HepG2 (cell line): ENCODE results near the gene KXD1. TPM values are rescaled to one million over a fixed set of nuclear protein-coding genes. Genes with fewer than 3 reads are reported as not detected.

Experiments used
- AGO2 ChIP-seq: fragments of 200-400 bp; formaldehyde crosslinking; optimal IDR thresholded peaks from 2 replicates; pipeline ENCODE3; 2017; ENCODE audit warnings: mild to moderate bottlenecking, low read depth, low read length, moderate library complexity
- AKAP8 ChIP-seq: sonication (generic); formaldehyde crosslinking; IDR thresholded peaks from 2 replicates; pipeline ENCODE4 v1.5.1; 2020; ENCODE audit warnings: mild to moderate bottlenecking, missing genetic modification reagents
- ARNT ChIP-seq: fragments of 450-650 bp; IDR thresholded peaks from 2 replicates; pipeline ENCODE4 v1.6.1; 2017
- ATF1 ChIP-seq: IDR thresholded peaks from 2 replicates; pipeline ENCODE4 v1.6.1; 2016; ENCODE audit warnings: mild to moderate bottlenecking, control low read depth
- CHD4 ChIP-seq: fragments of 200-600 bp; sonication (generic); IDR thresholded peaks from 2 replicates; pipeline ENCODE4 v1.7.0; 2017; ENCODE audit warnings: mild to moderate bottlenecking, low read length, borderline replicate concordance
- EHMT2 ChIP-seq: fragments of 200-600 bp; sonication (generic); IDR thresholded peaks from 2 replicates; pipeline ENCODE4 v1.7.0; 2017; ENCODE audit warnings: antibody characterized with exemption, low read depth, low read length, borderline replicate concordance
- KAT8 ChIP-seq: IDR thresholded peaks from 2 replicates; pipeline ENCODE4 v1.6.1; 2016; ENCODE audit warnings: missing genetic modification reagents, missing compliant biosample characterization
- NONO ChIP-seq, 2 experiments: fragments of 450-650 bp in 1 of 2; sonication (generic) in 1 of 2; formaldehyde crosslinking in 1 of 2; IDR thresholded peaks in 1 of 2; conservative IDR thresholded peaks in 1 of 2; 2 replicates each; pipeline versions ENCODE4 v1.6.1 to v1.8.0; 2017 to 2022; ENCODE audit warnings: mild to moderate bottlenecking in 1 of 2, missing genetic modification reagents in 1 of 2, moderate library complexity in 1 of 2
- RBFOX2 ChIP-seq: fragments of 200-400 bp; formaldehyde crosslinking; IDR thresholded peaks from 2 replicates; pipeline ENCODE4 v1.6.1; 2017; ENCODE audit warnings: low read depth, mild to moderate bottlenecking, low read length
- SNAI1 ChIP-seq: sonication (generic); formaldehyde crosslinking; IDR thresholded peaks from 2 replicates; pipeline ENCODE4 v1.5.0; 2020; ENCODE audit warnings: mild to moderate bottlenecking, missing genetic modification reagents, borderline replicate concordance
- SP2 ChIP-seq: sonication (generic); formaldehyde crosslinking; IDR thresholded peaks from 2 replicates; pipeline ENCODE4 v1.5.1; 2020; ENCODE audit warnings: mild to moderate bottlenecking, missing genetic modification reagents
- SUZ12 ChIP-seq: fragments of 150-350 bp; IDR thresholded peaks from 2 replicates; pipeline ENCODE4 v1.6.1; 2014; ENCODE audit warnings: low read depth, low read length
- TFE3 ChIP-seq: IDR thresholded peaks from 2 replicates; pipeline ENCODE4 v1.6.1; 2016
- ZBTB7A ChIP-seq: sonication (generic); formaldehyde crosslinking; IDR thresholded peaks from 2 replicates; pipeline ENCODE4 v1.8.0; 2022; ENCODE audit warnings: mild to moderate bottlenecking, missing genetic modification reagents
- ZNF709 ChIP-seq: sonication (generic); formaldehyde crosslinking; IDR thresholded peaks from 2 replicates; pipeline ENCODE4 v1.5.0; 2020; ENCODE audit warnings: mild to moderate bottlenecking, missing genetic modification reagents
- ZNF788 ChIP-seq: sonication (generic); formaldehyde crosslinking; IDR thresholded peaks from 2 replicates; pipeline ENCODE4 v1.5.0; 2020; ENCODE audit warnings: mild to moderate bottlenecking, missing genetic modification reagents, borderline replicate concordance
- ZSCAN29 ChIP-seq: sonication (generic); formaldehyde crosslinking; conservative IDR thresholded peaks from 2 replicates; pipeline ENCODE4 v1.4.0; 2020; ENCODE audit warnings: mild to moderate bottlenecking, missing genetic modification reagents
- polyA plus RNA-seq, 8 experiments: library from polyadenylated mRNA; depleted of rRNA in 3 of 8; stranded (reverse) in 7 of 8; unstranded in 1 of 8; fragments of >200 nt; fragmentation: Illumina TruSeq in 4 of 8; extraction: Trizol in 4 of 8; gene quantifications; 2 replicates each; pipeline versions ENCODE4 v1.2.1 to v1.2.3, GENCODE V29; 2011 to 2016; ENCODE audit warnings: low read depth in 4 of 8, missing spikeins in 1 of 8, mixed read lengths in 1 of 8; ENCODE audit not compliant: insufficient read depth in 1 of 8
- total RNA-seq, 5 experiments: library from RNA; depleted of rRNA; stranded (reverse); fragments of >200 nt; fragmentation: Illumina TruSeq; extraction: Trizol; gene quantifications; 2 replicates each; pipeline ENCODE4 v1.2.3, GENCODE V29; 2016; ENCODE audit warnings: low read depth in 1 of 5
- TF ChIP-seq, protein P1 (sequence below): sonication (generic); formaldehyde crosslinking; IDR thresholded peaks from 2 replicates; pipeline ENCODE4 v1.8.1; 2022; ENCODE audit warnings: mild to moderate bottlenecking, missing genetic modification reagents
- TF ChIP-seq, protein P2 (sequence below): sonication (generic); formaldehyde crosslinking; IDR thresholded peaks from 2 replicates; pipeline ENCODE4 v1.5.0; 2020; ENCODE audit warnings: missing genetic modification reagents
- TF ChIP-seq, protein P3 (sequence below): sonication (generic); formaldehyde crosslinking; IDR thresholded peaks from 2 replicates; pipeline ENCODE4 v1.5.0; 2020; ENCODE audit warnings: missing genetic modification reagents
- TF ChIP-seq, protein P4 (sequence below): sonication (generic); formaldehyde crosslinking; IDR thresholded peaks from 2 replicates; pipeline ENCODE4 v1.4.0; 2020; ENCODE audit warnings: missing genetic modification reagents
- TF ChIP-seq, protein P5 (sequence below): sonication (generic); formaldehyde crosslinking; IDR thresholded peaks from 2 replicates; pipeline ENCODE4 v1.4.0; 2020; ENCODE audit warnings: mild to moderate bottlenecking, missing genetic modification reagents

The KXD1 gene
- total and polyA plus RNA-seq, 2 of the 13 experiments (the other 11 are each of a cell fraction or from before 2014, with no cell fraction given), result 44.6 to 143 TPM

- TF ChIP-seq, protein P1, sequence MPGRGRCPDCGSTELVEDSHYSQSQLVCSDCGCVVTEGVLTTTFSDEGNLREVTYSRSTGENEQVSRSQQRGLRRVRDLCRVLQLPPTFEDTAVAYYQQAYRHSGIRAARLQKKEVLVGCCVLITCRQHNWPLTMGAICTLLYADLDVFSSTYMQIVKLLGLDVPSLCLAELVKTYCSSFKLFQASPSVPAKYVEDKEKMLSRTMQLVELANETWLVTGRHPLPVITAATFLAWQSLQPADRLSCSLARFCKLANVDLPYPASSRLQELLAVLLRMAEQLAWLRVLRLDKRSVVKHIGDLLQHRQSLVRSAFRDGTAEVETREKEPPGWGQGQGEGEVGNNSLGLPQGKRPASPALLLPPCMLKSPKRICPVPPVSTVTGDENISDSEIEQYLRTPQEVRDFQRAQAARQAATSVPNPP, result no peak
- TF ChIP-seq RBFOX2 (peak; percentile 91), EHMT2 (no peak), SP2 (CRISPR knock-in tag) (peak; percentile 72), ZNF709 (CRISPR knock-in tag) (peak; percentile 42), SNAI1 (CRISPR knock-in tag) (no peak), AGO2 (peak; percentile 41), TFE3 (CRISPR knock-in tag) (peak; percentile 65), ZSCAN29 (CRISPR knock-in tag) (no peak), ZNF788 (CRISPR knock-in tag) (peak; percentile 28; the same call in 1 of the 2 replicates), ARNT (no peak), KAT8 (peak; percentile 76), AKAP8 (no peak; the same call in 1 of the 2 replicates), NONO (IDR thresholded peaks at IDR 0.05) (no peak), NONO (CRISPR knock-in tag; conservative IDR thresholded peaks at IDR 0.05) (peak; percentile 84), ZBTB7A (CRISPR knock-in tag) (0 out of 2 replicates have a peak, but pooled peaks have one; percentile 24), CHD4 (peak; percentile 95), ATF1 (CRISPR knock-in tag) (peak; percentile 78), SUZ12 (no peak)
- TF ChIP-seq, protein P2, sequence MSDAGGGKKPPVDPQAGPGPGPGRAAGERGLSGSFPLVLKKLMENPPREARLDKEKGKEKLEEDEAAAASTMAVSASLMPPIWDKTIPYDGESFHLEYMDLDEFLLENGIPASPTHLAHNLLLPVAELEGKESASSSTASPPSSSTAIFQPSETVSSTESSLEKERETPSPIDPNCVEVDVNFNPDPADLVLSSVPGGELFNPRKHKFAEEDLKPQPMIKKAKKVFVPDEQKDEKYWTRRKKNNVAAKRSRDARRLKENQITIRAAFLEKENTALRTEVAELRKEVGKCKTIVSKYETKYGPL, result no peak
- TF ChIP-seq, protein P3, sequence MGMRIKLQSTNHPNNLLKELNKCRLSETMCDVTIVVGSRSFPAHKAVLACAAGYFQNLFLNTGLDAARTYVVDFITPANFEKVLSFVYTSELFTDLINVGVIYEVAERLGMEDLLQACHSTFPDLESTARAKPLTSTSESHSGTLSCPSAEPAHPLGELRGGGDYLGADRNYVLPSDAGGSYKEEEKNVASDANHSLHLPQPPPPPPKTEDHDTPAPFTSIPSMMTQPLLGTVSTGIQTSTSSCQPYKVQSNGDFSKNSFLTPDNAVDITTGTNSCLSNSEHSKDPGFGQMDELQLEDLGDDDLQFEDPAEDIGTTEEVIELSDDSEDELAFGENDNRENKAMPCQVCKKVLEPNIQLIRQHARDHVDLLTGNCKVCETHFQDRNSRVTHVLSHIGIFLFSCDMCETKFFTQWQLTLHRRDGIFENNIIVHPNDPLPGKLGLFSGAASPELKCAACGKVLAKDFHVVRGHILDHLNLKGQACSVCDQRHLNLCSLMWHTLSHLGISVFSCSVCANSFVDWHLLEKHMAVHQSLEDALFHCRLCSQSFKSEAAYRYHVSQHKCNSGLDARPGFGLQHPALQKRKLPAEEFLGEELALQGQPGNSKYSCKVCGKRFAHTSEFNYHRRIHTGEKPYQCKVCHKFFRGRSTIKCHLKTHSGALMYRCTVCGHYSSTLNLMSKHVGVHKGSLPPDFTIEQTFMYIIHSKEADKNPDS (CRISPR knock-in tag), result no peak
- TF ChIP-seq, protein P4, sequence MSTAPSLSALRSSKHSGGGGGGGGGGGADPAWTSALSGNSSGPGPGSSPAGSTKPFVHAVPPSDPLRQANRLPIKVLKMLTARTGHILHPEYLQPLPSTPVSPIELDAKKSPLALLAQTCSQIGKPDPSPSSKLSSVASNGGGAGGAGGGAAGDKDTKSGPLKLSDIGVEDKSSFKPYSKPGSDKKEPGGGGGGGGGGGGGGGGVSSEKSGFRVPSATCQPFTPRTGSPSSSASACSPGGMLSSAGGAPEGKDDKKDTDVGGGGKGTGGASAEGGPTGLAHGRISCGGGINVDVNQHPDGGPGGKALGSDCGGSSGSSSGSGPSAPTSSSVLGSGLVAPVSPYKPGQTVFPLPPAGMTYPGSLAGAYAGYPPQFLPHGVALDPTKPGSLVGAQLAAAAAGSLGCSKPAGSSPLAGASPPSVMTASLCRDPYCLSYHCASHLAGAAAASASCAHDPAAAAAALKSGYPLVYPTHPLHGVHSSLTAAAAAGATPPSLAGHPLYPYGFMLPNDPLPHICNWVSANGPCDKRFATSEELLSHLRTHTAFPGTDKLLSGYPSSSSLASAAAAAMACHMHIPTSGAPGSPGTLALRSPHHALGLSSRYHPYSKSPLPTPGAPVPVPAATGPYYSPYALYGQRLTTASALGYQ (CRISPR knock-in tag), result no peak
- TF ChIP-seq, protein P5, sequence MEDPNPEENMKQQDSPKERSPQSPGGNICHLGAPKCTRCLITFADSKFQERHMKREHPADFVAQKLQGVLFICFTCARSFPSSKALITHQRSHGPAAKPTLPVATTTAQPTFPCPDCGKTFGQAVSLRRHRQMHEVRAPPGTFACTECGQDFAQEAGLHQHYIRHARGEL, result no peak
Observed at GRCh38 chr19:18557411-18558201, at the start of gene KXD1 (continued).
